ENCODE measurements around the gene INO80B.
"Not testable (repeated sequence)": the region's sequence is repeated elsewhere in the genome, so short reads cannot be mapped to it uniquely, and the experiment has no call there.

The INO80B gene

DNA sequence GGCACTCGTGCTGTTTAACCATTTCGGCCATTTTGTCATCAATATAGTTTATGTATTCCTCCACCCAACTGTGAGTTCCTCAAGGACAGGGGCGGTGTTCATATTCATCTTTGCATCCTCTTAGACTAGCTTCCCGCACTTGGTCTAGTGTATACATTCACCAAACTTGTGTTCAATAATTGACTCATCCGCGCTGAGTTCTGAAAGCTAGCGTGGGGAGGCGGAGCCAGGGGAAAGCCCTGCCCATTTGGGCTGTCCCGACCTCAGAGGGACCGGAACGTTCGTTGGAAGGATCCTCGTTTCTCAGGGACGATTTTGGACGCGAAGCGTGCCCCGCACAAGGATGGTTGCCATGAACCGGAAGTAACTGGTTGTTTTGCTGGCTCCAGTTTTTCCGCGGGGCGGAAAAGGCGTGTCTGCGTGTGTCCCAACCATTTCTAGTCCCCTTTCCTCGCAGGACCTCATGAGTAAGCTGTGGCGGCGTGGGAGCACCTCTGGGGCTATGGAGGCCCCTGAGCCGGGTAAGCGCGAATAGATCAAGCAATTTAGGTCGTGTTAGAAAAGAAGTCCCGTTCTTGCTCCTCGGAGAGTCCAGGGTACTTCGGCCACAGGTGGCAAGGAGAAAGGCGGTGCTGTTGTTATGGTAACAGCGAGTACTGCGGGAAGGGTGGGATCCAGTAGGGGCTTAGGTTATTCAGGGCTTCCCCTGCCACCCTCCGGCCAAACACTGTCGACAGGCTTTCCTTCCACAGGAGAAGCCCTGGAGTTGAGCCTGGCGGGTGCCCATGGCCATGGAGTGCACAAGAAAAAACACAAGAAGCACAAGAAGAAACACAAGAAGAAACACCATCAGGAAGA is at the start of gene INO80B:
INO80B (plus strand) TSS at position 434 of the 858 bp plus-strand sequence; CDS start at position 464, 30 bp downstream.
- DNase-seq (ENCODE audit: low spot score): peak; percentile 86

DNA sequence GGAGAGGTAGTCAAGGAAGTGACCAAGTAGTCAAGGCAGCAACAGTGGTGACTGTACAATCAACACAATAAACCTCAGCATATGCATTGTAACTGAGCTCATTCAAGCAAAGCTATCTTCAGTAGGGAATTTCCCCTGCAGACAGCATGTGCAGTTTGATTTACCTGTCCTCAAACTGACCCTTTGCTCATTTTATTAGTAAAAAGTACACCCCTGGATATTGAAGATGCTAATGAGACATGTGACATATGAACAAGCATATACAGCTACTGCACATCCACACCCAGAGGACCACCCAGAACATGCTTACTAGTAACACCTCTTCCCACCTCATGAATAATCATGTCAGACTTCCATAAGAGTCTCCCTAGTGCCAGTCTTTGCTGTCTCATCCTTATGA is 48.9 kb upstream of the INO80B start:
- no peak for DNase-seq (ENCODE audit: low spot score)

DNA sequence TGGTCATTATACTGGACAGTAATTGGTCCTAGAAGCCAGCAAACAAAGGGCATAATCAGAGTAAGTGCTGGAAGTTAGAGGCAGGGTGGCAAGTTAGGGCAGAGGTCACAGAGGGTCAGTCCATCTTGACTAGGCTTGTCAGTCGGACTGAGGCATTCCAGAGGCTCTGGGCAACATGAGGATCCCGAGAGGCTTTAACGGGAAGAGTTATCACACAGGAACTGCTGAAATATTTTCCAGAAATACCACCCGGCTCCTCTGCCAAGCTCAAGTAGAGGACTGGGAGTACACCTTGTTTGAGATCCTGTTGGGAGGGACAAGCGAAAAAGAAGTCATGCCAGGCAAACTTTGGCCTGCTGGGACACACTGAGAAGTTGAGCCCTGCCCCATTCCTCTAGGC is 47.2 kb upstream of the INO80B start:
- no peak for DNase-seq (ENCODE audit: low spot score)

DNA sequence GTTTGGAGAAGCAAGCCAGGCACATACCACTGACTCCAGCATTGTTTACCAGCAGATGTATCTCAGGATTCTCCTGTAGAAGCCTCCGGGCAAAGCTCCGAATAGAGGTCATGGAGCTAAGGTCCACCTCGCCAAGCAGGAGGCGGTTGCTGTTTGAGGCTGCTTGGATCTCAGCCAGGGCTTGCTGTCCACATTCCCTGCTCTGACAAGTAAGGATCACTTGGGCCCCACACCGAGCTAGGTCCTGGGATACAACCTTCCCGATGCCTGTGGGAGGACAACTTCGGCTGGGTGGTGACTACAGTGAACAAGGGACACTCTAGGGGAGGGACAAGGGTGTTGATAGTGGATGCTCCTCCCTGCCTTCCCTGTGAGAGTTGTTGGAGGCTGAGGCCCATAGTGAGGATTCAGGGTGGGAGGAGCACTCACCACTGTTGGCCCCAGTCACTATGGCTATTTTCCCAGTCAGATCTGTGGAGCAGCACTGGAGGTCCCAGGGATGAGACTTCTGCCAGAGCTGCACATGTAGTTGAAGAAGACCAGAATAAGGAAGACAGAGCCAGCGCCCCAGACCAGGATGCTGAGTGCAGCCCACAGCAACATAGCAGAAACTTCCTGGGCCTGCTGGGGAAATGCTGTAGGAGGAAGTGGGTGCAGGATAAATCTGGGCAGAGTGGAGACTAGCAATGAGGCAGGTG is 41.7 kb upstream of the INO80B start:
- DNase-seq (ENCODE audit: low spot score): no peak

DNA sequence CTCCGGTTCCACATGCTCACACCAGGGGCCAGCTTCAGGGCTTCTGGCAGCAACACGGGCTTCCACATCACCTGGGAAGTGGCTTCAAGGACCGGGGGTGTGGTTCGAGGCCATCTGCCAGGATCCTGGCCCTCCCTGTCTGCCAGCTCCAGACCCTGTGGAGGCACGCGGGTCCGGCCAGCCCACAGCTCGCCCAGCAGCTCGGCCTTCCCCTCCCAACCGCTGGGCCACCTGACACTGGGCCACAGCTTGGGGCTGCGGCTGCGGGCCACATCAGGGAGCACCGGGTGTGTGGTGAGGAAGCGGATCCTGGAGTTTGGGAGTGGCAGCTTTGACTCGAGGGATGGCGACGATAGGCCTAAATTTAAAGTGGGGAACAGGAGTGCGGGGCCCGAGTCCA is 40.4 kb upstream of the INO80B start:
- no peak for DNase-seq (ENCODE audit: low spot score)

DNA sequence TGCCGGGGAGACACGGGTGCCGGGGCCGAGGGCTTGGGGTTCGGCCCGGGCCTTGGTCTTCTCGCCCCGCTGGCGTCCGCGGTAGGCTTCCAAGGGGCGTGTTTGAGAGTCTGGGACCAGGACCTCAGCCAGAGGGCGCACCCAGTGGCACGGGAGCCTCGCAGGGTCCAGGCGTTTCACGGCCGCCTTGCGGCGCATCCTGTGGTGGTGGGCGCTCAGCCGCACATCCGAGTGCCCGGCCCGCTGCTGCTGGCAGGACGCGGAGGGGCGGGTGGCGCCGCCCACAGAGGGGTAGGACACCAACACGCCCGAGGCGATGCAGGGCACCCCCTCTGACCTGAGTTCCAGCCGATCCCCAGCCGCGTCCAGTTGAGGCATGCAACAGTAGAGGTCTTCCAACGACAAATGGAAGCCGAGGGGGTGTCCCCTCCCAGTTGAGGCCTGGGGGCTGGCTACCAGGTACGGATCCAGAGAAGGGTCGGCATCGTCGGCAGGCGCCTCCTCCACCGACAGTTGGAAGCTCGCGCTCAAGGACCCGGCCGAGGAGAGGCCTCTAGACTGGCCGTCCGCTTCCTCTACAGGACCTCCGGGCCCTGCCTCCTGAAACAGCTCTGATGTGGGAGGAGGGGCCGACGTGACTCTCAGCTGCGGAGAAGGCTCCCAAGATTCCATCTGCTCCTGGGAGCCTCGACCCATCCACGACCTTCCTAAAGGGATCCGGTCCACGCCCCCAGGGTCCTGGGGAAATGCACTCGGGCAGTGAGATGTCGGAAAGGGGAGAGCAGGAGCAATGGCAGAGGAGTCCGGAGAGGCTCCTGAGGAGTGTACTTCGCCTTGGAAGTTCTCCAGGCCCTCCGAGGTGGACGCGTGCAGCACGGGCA is 39.8 kb upstream of the INO80B start:
- peak; percentile 59 for DNase-seq (ENCODE audit: low spot score)

DNA sequence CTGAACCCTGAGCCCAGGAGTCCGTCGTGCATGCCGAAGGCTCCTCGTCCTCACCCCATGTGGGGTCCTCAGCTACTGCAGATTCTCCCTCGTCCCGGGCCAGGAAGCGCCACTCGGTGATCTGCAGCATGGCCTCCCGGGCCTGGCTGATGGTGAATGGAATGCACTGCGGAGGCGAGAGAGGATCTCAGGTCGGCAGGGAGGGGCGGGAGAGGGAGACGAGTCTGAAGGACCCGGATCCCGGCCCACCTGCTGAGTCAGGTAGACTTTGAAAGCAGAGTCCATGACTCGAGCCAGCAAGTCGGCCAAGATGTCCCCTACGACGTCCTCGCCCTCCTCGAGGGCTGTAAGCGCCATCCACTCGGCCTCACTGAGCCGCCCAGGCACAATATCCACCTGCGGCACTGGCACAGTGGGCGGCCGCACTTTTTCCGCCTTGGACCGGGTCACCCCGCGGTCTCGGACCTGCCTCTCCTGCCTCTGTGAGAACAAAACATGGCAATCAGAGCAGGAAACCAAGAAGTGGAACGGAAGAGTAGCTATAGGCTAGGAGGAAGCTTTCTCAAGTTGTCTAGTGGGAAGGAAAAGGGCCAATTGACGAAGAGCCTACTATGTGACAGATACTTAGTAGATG is 39.0 kb upstream of the INO80B start:
- DNase-seq (ENCODE audit: low spot score): no peak

DNA sequence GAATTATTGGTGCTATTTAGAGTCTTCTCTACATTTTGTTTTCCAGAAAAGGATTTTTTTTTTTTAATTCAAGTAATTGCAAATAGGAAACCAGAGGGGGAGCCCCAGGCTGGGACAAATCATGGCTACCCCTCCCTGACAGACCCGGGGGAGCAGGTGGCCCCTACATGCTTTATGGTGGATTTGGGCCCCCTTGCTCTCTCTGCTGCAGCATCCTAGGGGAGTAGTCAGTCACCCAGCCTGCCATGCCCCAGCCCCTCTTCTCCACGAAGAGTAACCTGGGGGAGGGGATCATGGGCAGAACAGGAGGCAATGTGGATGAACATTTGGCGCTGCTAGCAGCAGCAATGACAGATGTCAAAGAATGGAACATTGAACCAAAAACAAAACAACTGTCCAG is 38.1 kb upstream of the INO80B start:
- DNase-seq (ENCODE audit: low spot score): no peak

DNA sequence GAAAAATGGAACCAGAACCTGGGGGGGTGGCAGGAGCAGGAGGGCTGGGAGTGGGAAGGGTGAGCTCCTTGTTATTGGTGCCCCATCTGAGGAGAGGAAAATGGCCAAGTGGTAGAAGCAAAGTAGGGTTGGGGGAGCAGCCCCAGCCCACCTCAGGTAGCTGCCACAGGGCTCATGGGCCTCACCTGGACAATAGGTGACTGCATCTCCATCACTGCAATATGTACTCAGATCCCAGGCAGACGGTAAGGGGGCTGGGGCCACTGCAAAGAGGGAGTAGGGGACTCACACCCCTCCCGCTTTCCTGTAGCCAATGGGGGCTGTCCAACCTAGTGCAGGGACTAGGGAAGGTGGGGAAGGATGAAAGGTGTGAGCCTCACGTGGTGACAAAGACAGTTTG is 37.7 kb upstream of the INO80B start:
- no peak for DNase-seq (ENCODE audit: low spot score)

DNA sequence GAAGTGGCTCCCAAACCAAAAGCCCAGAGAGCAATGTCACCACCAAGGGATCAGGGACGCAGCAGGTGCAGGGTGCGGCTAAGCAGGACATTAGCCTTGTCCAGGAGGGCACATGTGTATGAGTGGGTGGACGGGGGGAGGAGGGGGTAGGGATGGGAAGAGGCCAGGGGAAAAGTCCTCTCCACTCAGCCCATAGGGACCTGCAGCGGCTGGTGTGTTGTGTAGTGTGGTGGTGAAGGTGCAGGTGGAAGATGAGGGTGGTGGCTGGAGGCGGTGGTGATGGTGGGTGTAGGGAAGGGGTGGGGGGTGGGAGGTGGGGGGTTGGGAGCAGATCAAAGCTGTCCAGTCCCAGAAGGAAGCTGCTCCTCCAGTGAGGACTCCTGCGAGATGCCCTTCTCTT is 37.1 kb upstream of the INO80B start:
- no peak for DNase-seq (ENCODE audit: low spot score)

DNA sequence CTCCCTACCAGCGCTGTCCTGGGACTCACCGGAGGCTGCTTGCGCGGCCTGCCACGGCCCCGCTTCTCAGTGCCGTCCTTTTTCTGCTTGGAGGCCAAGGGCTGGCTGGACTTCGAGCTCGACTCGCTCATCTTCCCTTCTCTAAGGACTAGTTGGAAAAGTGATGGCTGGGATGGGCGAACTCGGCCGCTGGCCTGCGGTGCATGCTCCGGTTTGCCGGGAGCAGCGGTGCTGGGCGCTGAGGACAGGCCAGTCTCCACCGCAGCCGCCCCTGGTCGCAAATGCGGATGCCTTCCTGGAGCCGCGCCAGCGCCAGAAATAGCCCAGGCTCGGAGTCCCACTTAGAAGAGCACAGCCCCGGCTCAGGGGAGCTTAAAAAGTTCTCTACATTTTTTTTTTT is 36.6 kb upstream of the INO80B start:
- DNase-seq (ENCODE audit: low spot score): no peak

DNA sequence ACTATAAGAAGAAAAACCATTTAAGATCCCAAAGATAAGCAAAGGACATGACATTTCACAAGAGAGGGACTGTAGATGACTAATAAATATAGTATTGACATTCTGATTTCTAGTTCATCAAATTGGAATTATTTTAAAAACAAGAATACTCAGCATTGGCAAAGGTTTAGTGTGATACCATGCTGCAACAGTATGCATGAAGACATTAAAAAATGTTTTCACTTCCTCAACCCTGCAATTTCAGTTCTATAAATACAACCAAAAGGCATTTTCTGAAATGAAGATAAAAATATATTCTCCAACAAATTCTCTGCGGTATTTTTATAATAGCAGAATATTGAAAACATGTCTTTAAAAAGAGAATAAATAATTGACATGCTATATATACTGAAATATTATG is 35.5 kb upstream of the INO80B start:
- no peak for DNase-seq (ENCODE audit: low spot score)

DNA sequence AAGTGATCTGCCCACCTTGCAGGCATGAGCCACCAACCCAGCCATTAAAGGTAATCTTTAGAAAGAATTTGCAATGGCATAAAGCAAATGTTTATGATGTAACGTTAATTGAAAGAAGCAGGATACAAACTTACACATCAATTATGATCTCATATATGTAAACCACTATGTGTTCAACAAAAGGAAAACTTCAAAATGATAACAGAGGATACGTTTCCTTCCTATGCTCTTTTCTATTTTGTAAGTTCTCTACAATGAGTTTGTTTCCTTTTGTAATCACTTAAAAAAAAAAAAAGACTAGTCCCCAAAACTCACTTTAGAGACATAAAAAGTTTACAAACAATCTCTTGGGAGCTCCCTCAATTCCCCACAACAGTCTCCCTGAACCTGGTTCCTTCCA is 34.9 kb upstream of the INO80B start:
- no peak for DNase-seq (ENCODE audit: low spot score)

DNA sequence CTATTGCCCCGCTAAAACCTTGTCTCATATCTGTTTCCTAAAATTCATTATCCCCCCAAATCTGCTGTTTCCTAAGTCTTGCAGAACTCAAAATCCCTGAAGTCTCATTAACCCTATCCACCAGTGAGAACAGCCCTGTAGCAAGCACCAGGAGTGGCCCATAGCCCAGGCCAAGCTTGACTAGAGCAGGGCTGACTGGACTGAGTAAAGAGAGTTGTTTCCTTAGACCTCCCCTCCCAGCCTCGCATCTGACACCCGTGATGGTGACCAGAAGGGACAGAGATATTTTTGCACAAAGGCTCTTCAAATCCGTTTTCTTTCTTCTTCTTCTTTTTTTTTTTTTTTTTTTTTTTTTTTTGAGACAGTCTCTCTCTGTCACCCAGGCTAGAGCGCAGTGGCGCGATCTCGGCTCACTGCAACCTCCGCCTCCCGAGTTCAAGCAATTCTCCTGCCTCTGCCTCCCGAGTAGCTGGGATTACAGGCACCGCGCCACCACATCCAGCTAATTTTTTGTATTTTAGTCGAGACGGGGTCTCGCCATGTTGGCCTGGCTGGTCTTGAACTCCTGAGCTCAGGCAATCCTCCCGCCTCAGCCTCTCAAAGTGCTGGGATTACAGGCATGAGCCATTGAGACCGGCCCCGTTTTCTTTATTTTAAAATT is 34.3 kb upstream of the INO80B start:
- not testable (repeated sequence) for DNase-seq (ENCODE audit: low spot score)

DNA sequence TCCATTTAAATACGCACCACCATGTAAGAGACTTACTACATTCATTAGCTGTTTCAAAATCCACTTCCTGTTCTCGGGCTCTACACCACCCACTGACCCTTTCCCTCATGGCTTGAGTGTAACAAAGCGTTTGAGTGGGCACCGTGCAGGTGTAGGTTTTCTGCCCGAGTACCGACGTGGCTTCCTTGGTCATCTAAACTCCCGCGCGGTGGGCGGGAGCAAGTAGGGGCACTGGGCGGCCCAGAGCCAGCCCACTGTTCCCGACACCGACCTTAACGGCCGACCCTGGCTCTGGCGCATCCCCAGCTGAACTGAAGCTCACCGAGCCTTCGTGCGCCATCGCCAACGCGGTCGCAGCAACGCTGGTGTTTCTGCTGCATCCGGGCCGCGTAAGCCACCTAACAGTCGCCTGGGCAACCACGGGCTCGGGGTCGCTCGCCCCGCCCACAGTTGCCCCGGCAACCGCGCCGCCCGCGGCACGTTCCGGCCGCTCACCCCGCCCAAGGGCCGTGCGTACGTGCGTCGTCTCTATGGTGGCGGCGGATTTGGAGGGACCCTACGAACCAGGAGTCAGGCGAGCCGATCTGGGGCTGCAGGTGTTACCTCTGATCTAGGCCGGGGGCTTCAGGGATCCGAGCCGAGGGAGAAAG is 33.5 kb upstream of the INO80B start, which contains the start of the genes C2orf81 and WDR54:
C2orf81 (minus strand) TSS at position 399 of the 650 bp plus-strand sequence; CDS start at position 340, 59 bp downstream.
WDR54 (plus strand) TSS at position 510 of the 650 bp plus-strand sequence. CDS start 424 bp downstream, outside the sequence.
- peak; percentile 95 for DNase-seq (ENCODE audit: low spot score)

DNA sequence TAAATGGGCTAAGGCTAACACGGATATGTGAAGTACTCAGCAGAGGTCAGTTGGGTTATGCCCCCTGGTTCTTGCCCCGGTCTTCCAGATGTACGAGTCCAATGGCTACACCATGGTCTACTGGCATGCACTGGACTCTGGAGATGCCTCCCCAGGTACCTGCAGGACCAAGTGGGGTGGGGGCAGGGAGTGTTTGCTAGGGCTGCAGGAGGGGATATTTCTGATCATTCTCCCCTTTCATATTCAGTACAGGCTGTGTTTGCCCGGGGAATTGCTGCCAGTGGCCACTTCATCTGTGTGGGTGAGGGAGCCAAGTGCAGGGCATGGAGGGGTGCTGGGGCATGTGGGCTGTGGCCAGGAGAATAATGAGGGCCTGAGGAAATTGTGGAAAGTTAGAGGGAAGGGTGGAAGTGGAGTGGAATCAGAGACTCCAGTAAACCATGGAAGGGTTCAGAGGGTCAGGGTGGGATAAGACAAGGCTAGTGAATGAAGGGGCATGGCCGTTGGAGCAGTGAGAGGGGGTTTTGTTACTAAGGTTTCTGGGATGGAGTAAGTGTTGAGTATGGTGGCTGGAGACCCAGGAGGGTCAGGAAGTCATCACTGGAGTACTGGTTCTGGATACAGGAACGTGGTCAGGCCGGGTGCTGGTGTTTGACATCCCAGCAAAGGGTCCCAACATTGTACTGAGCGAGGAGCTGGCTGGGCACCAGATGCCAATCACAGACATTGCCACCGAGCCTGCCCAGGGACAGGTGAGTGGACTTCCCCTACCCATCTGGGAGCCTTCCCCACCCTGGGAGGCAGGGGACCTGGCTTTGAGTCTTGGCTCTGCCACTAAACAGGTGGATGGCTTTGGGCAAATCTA is 31.4 kb upstream of the INO80B start:
- DNase-seq (ENCODE audit: low spot score): no peak

DNA sequence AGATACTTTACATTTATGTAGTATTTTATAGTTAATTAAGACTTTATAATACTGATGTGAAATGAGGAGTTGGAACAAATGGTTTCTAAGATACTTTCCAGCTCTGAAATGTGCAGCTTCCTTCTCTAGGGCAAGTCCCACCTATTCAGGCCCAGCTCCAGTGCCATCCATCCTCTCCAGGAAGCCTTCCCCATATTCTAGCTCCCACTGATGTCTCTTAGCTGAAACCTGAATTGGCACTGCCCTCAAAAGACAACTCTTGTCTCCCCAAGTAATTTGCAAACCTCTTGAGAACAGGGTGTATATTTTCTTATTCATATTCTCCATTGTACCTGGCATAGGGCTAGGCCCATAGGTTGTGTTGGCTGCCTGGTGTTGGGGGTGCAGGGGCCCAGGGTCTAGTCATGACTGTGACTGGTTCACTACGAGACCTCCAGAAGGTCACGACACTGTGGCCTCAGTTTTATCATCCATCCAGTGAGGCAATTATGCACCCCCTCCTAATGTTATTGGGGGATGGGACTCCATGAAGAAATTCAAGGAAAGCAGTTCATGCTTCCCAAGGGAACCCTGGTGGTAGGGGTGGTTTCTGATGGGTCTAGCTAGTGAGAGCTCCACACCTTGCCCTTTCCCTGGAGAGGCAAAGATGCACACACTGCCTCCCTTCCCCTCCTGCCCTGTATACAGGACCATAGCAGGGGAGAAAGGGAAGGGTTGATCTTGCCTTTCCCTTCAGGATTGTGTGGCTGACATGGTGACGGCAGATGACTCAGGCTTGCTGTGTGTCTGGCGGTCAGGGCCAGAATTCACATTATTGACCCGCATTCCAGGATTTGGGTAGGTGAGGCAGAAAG is 30.5 kb upstream of the INO80B start:
- DNase-seq (ENCODE audit: low spot score): no peak

DNA sequence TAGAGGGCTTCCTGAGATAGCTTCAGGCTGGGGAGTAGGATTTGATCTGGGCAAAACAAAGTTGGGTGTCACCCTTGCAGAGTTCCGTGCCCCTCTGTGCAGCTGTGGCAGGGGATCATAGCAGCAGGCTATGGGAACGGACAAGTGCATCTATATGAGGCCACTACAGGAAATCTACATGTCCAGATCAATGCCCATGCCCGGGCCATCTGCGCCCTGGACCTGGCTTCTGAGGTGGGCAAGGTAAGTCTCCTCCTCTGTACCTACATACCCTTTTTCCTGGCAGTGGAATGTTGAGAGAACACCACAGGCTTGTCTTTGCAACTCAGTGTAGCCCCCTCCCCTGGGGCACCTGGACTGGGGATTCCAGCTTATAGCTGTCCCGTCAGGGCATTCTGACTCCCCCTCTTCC is 29.9 kb upstream of the INO80B start:
- no peak for DNase-seq (ENCODE audit: low spot score)

DNA sequence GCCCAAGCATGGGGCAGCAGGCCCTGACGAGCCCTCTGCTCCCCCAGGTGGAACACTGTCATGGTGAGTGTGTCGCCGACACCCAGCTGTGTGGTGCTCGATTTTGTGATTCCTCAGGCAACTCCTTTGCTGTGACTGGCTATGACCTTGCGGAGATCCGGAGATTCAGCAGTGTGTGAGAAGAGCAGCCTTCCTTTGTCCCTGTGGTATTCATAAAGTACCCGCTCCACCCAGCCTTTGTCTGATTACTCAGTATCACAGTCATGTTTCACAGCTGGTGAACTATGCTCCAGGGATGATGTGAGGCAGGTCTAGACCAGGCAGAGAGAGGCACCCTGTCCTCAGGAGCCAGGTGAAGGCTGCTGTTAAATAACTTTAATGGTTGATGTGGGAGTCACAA is 29.4 kb upstream of the INO80B start:
- DNase-seq (ENCODE audit: low spot score): no peak

Data from germinal center (tissue), 1 donor.